Measurements from ENCODE around the gene UGT1A9. TPM values are rescaled to one million over a fixed set of nuclear protein-coding genes. Genes with fewer than 3 reads are reported as not detected.

Gene UGT1A9
- total and polyA plus RNA-seq, 4 donors = not detected

DNA sequence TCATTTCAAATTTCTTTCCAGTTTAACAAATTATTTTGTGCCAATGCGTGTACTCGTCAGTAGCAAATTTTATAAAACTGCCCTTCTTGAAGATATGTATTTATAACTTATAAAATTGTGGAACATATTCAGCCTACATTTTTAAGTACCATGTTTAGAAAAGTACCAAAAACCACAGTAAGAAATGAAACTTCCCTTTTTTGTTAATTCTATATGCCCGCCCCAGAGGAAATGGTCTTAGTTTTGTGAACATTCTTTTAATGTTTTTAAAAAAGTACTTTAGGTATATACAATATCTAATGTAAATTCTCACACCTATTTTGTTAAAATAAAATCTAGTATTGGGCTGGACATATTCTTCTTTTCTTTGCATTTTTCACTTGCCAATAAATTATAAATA is 1.2 kb downstream of the UGT1A9 start:
- Histone ChIP-seq H3K9ac (ENCODE audit: insufficient read depth in 1 of 2, low read length in 2 of 2) (no peak overlapping the region), H3K36me3 (ENCODE audit: control insufficient read depth in 4 of 4, insufficient read depth in 4 of 4, low read length in 4 of 4) (no peaks in the 10 kb centered on the region), H3K27ac (ENCODE audit: low read depth in 1 of 2, low read length in 1 of 2) (no peak overlapping the region), H3K4me3 (no peak overlapping the region), H3K9me3 (ENCODE audit: control insufficient read depth in 4 of 4, insufficient read depth in 3 of 4, low read length in 3 of 4) (peaks cover 0 to 2% (median 0%) of the 10 kb centered on the region in 4 donors), H3K4me1 (ENCODE audit: control insufficient read depth in 5 of 5, insufficient read depth in 5 of 5, low read length in 5 of 5) (no peaks in the 10 kb centered on the region), H3K27me3 (ENCODE audit: control insufficient read depth in 3 of 3, insufficient read depth in 3 of 3, low read length in 2 of 3) (no peaks in the 10 kb centered on the region)
- ATAC-seq (ENCODE audit: insufficient read depth, low FRiP score) (no peak), DNase-seq (no peak)
- WGBS, 2 donors = 65 to 67% methylated on average over 3 of the region's 3 CpGs
- TF ChIP-seq CTCF (IDR thresholded peaks at IDR 0.05; ENCODE audit: control extremely low read depth, extremely low read depth) = no peak

GRCh38 chr2:233673896-233674295 is 2.2 kb downstream of the UGT1A9 start:
- no peak overlapping the region for H3K9ac ChIP-seq (ENCODE audit: insufficient read depth in 1 of 2, low read length in 2 of 2)
- peaks cover 0 to 2% (median 0%) of the 10 kb centered on the region in 4 donors for H3K9me3 ChIP-seq (ENCODE audit: control insufficient read depth in 4 of 4, insufficient read depth in 3 of 4, low read length in 3 of 4)
- TF ChIP-seq CTCF (IDR thresholded peaks at IDR 0.05; ENCODE audit: control extremely low read depth, extremely low read depth) = no peak
- H3K36me3 ChIP-seq (ENCODE audit: control insufficient read depth in 4 of 4, insufficient read depth in 4 of 4, low read length in 4 of 4) = no peaks in the 10 kb centered on the region
- DNase-seq = no peak
- H3K4me1 ChIP-seq (ENCODE audit: control insufficient read depth in 5 of 5, insufficient read depth in 5 of 5, low read length in 5 of 5) = no peaks in the 10 kb centered on the region
- no peaks in the 10 kb centered on the region for H3K27me3 ChIP-seq (ENCODE audit: control insufficient read depth in 3 of 3, insufficient read depth in 3 of 3, low read length in 2 of 3)
- no peak for ATAC-seq (ENCODE audit: insufficient read depth, low FRiP score)
- H3K27ac ChIP-seq (ENCODE audit: low read depth in 1 of 2, low read length in 1 of 2) = no peak overlapping the region
- H3K4me3 ChIP-seq = no peak overlapping the region

GRCh38 chr2:233674314-233674713 is 2.6 kb downstream of the UGT1A9 start:
- Histone ChIP-seq H3K9me3 (ENCODE audit: control insufficient read depth in 4 of 4, insufficient read depth in 3 of 4, low read length in 3 of 4) (peaks cover 0 to 2% (median 0%) of the 10 kb centered on the region in 4 donors), H3K9ac (ENCODE audit: insufficient read depth in 1 of 2, low read length in 2 of 2) (no peak overlapping the region), H3K27ac (ENCODE audit: low read depth in 1 of 2, low read length in 1 of 2) (no peak overlapping the region), H3K27me3 (ENCODE audit: control insufficient read depth in 3 of 3, insufficient read depth in 3 of 3, low read length in 2 of 3) (no peaks in the 10 kb centered on the region), H3K4me3 (no peak overlapping the region), H3K4me1 (ENCODE audit: control insufficient read depth in 5 of 5, insufficient read depth in 5 of 5, low read length in 5 of 5) (no peaks in the 10 kb centered on the region), H3K36me3 (ENCODE audit: control insufficient read depth in 4 of 4, insufficient read depth in 4 of 4, low read length in 4 of 4) (no peaks in the 10 kb centered on the region)
- 70 to 73% methylated on average over 1 of the region's 1 CpG for WGBS, 2 donors
- no peak for TF ChIP-seq CTCF (IDR thresholded peaks at IDR 0.05; ENCODE audit: control extremely low read depth, extremely low read depth)
- no peak for ATAC-seq (ENCODE audit: insufficient read depth, low FRiP score)
- DNase-seq = no peak

DNA sequence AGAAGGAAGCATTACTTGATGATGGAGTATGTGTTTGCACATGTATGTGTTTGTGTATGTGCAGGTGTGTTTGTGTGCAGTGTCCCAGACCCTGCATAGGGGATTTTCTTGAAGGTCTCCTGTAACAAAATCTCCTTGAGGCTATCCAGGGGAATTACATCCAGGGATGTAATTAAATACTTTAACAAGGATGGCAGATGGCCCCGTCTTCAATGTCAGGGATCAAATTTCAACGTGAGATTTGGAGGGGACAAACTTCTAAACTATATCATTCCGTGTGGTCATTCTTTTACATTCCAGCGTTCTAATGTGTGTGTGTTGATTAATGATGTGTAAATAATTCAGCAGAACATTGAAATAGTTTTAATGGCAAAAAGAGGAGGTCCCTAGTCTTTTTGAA is 3.3 kb downstream of the UGT1A9 start:
- Histone ChIP-seq H3K27ac (ENCODE audit: low read depth in 1 of 2, low read length in 1 of 2) (no peak overlapping the region), H3K4me3 (no peak overlapping the region), H3K4me1 (ENCODE audit: control insufficient read depth in 5 of 5, insufficient read depth in 5 of 5, low read length in 5 of 5) (no peaks in the 10 kb centered on the region), H3K9me3 (ENCODE audit: control insufficient read depth in 4 of 4, insufficient read depth in 3 of 4, low read length in 3 of 4) (peaks cover 0 to 2% (median 0%) of the 10 kb centered on the region in 4 donors), H3K36me3 (ENCODE audit: control insufficient read depth in 4 of 4, insufficient read depth in 4 of 4, low read length in 4 of 4) (no peaks in the 10 kb centered on the region), H3K27me3 (ENCODE audit: control insufficient read depth in 3 of 3, insufficient read depth in 3 of 3, low read length in 2 of 3) (no peaks in the 10 kb centered on the region), H3K9ac (ENCODE audit: insufficient read depth in 1 of 2, low read length in 2 of 2) (no peak overlapping the region)
- WGBS, 2 donors = 49 to 73% methylated on average over 4 of the region's 4 CpGs
- DNase-seq (no peak), ATAC-seq (ENCODE audit: insufficient read depth, low FRiP score) (no peak)
- no peak for TF ChIP-seq CTCF (IDR thresholded peaks at IDR 0.05; ENCODE audit: control extremely low read depth, extremely low read depth)
